Measurements from ENCODE around the gene DYRK1A. TPM values are rescaled to one million over a fixed set of nuclear protein-coding genes. Genes with fewer than 3 reads are reported as not detected.

DYRK1A gene
- total RNA-seq: 99.5 and 126 TPM in 2 replicates

DNA sequence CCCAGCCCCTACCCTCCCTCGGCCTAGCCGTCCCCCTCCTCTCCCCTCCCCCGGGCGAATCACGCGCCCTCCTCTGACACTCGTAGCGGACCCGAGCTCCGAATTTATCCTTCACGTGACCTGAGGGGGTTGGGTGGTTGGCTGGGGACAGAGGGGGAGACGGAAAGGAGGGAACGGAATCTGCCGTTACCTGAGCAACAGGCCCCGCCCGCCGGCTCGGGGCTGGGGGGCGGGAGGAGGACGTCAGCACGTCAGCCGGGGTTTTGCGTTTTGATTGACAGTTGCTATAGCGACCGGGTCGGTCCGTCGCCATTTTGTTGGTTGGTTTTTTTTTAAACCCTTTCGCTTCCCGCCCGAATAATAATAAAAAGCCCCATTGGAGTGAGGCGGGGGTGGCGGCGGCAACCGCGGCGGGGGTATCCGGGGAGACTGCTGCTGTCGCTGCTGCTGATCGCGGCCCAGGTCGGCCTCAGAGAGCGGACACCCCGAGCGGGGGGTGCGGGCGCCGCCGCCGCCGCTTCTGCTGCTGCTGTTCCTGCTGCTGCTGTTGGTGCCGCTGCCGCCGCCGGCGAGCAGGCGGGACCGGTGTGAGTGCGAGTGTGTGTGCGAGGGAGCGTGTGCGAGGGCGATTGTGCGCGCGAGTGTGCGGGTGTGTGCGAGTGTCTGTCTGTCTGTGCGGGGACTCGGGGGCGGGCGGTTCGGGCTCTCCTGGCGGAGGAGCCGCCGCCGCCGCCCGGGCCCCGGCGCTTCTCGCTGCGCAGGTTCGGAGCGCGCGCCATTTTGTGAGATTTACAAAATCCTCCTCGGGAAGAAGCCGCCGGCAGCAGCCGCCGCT, at the start of gene DYRK1A:
DYRK1A (plus strand) TSS at position 292 of the 835 bp plus-strand sequence. CDS start 53,602 bp downstream, outside the sequence.

Other genes with a start within 250 kb of the DYRK1A start
- 106 and 116 TPM in 2 replicates for gene VPS26C, start 99.4 kb upstream of the DYRK1A start, total RNA-seq